Lower lobe of right lung (tissue), 2 donors: ENCODE results near the gene IQGAP2. TPM values are rescaled to one million over a fixed set of nuclear protein-coding genes. Genes with fewer than 3 reads are reported as not detected.

Source experiments
- ATAC-seq, 2 donors: fragments of 200-7000 bp; cut with Tn5 transposase; one replicate each; pipeline ENCODE4 v1.9.1; 2020 to 2022; ENCODE audit warnings: mild to moderate bottlenecking in 2 of 2, moderate library complexity in 2 of 2
- DNase-seq: peaks from one replicate; pipeline ENCODE4 v3.0.0-alpha.2; 2020
- H3K27ac ChIP-seq: fragments of 200-600 bp; one replicate; pipeline ENCODE4 v1.8.0; 2022
- H3K27me3 ChIP-seq: fragments of 200-600 bp; one replicate; pipeline ENCODE4 v1.8.0; 2022; ENCODE audit warnings: low read depth
- H3K36me3 ChIP-seq: fragments of 200-600 bp; one replicate; pipeline ENCODE4 v1.8.0; 2022; ENCODE audit warnings: mild to moderate bottlenecking
- H3K4me1 ChIP-seq: fragments of 200-600 bp; one replicate; pipeline ENCODE4 v1.8.0; 2022
- H3K4me3 ChIP-seq: fragments of 200-600 bp; one replicate; pipeline ENCODE4 v1.8.0; 2022; ENCODE audit warnings: mild to moderate bottlenecking
- H3K9me3 ChIP-seq: fragments of 200-600 bp; one replicate; pipeline ENCODE4 v1.8.0; 2022
- intact Hi-C: fragments of 100-400 bp; cut with DNase I; formaldehyde crosslinking; loops from one replicate; pipeline ENCODE4 v1.11.0; 2022
- total RNA-seq: library from RNA; stranded (reverse); fragmentation: NEBNext Ultra II Directional; extraction: Animal tissue kit (Norgen Biotek cat#: 25700); gene quantifications from one replicate; pipeline ENCODE4 v1.2.1, GENCODE V29; 2021
- TF ChIP-seq, protein P1 (sequence below): fragments of 200-600 bp; IDR thresholded peaks from one replicate; pipeline ENCODE4 v1.8.0; 2022; ENCODE audit warnings: antibody characterized with exemption, mild to moderate bottlenecking
- donor health status: DM: no; HTN: yes; CAD: no; lungs with severe emphysema.

Gene IQGAP2
- total RNA-seq, 1 donor from 2014 or later, result 42.0 TPM

DNA sequence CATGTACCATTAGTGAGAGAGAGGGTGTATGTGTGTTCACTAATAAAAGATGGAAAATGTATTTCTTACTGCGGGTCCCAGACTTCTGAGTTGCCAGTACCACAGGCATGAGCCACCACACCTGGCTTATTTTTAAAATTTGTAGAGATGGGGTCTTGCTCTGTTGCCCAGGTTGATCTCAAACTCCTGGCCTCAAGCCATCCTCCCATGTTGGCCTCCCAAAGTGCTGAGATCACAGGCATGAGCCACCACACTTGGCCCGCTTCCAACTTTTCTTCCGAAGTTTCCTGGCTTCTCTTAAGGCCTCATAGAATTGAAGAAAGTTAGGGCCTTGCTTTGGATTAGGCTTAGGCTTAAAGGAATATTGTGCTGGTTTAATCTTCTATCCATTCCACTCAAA, 260.5 kb downstream of the IQGAP2 start:
- Histone ChIP-seq H3K9me3 (no peaks in the 10 kb centered on the region), H3K36me3 (peaks cover 12% of the 10 kb centered on the region), H3K27ac (no peak overlapping the region), H3K27me3 (no peaks in the 10 kb centered on the region), H3K4me3 (no peak overlapping the region), H3K4me1 (no peaks in the 10 kb centered on the region)
- DNase-seq (no peak), ATAC-seq (no peak)
- intact Hi-C loops, result no loop called here
- TF ChIP-seq, protein P1, sequence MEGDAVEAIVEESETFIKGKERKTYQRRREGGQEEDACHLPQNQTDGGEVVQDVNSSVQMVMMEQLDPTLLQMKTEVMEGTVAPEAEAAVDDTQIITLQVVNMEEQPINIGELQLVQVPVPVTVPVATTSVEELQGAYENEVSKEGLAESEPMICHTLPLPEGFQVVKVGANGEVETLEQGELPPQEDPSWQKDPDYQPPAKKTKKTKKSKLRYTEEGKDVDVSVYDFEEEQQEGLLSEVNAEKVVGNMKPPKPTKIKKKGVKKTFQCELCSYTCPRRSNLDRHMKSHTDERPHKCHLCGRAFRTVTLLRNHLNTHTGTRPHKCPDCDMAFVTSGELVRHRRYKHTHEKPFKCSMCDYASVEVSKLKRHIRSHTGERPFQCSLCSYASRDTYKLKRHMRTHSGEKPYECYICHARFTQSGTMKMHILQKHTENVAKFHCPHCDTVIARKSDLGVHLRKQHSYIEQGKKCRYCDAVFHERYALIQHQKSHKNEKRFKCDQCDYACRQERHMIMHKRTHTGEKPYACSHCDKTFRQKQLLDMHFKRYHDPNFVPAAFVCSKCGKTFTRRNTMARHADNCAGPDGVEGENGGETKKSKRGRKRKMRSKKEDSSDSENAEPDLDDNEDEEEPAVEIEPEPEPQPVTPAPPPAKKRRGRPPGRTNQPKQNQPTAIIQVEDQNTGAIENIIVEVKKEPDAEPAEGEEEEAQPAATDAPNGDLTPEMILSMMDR, result no peak

DNA sequence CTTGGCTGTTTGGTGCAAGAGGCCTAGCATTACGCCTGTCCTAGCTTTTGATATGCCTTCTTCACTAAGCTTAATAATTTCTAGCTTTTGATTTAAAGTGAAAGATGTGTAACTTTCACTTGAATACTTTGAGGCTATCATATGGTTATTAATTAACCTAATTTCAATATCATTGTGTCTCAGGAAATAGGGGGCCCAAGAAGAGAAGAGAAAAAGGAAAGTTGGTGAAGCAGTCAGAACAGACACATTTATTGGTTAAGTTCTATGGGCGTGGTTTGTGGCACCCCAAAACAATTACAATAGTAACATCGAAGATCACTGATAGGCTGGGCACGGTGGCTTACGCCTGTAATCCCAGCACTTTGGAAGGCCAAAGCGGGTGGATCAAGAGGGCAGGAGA, 261.0 kb downstream of the IQGAP2 start:
- intact Hi-C loops, result no loop called here
- Histone ChIP-seq H3K36me3 (peaks cover 10% of the 10 kb centered on the region), H3K27me3 (no peaks in the 10 kb centered on the region), H3K9me3 (no peaks in the 10 kb centered on the region), H3K27ac (no peak overlapping the region), H3K4me1 (no peaks in the 10 kb centered on the region), H3K4me3 (no peak overlapping the region)
- DNase-seq (no peak), ATAC-seq (no peak)
- TF ChIP-seq, protein P1, result no peak

DNA sequence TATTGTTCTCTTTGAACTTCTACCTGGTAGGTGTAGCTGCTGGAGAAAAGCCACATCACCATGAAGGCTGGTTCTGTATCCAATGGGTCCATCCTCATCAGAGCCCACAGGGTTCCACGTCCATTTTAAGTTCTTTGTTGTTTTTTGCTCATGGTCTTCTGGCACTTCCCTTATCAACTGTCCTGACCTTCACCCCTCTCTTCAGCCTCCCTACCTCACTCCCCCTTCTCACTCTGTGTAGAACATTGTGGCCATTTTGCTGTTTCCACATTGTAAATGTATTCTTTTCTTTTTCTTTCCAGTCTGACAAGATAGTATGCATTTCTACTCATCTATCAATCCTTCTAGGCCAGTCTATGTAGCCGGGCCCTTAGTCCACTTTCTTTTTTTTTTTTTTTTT, 264.4 kb downstream of the IQGAP2 start:
- Histone ChIP-seq H3K36me3 (peaks cover 12% of the 10 kb centered on the region), H3K9me3 (no peaks in the 10 kb centered on the region), H3K27ac (no peak overlapping the region), H3K4me3 (no peak overlapping the region), H3K4me1 (no peaks in the 10 kb centered on the region), H3K27me3 (no peaks in the 10 kb centered on the region)
- intact Hi-C loops, result no loop called here
- DNase-seq (no peak), ATAC-seq (no peak)
- TF ChIP-seq, protein P1, result no peak

DNA sequence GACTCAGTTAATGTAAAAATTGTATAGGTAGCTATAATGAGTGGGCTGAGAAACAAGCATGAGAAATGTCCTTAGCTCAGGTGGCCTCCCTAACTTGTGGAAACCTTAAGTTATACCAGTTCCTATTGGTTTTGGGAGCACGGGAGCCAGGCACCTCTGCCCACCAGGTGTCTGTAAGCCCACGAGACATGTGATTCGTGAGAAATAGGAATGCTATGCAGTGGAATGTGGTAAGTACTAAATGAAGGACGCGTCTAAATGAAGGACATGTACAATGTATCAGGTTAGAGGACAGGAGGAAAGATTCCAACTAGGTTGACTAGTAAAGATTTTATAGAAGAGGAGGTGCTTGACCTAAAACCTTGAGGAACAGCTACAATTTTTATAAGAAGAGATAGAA, 266.2 kb downstream of the IQGAP2 start:
- DNase-seq, result no peak
- Histone ChIP-seq H3K4me3 (no peak overlapping the region), H3K27me3 (no peaks in the 10 kb centered on the region), H3K27ac (no peak overlapping the region), H3K36me3 (peaks cover 20% of the 10 kb centered on the region), H3K4me1 (no peaks in the 10 kb centered on the region), H3K9me3 (no peaks in the 10 kb centered on the region)
- TF ChIP-seq, protein P1, result no peak
- intact Hi-C loops, result no loop called here
- ATAC-seq, result no peak

DNA sequence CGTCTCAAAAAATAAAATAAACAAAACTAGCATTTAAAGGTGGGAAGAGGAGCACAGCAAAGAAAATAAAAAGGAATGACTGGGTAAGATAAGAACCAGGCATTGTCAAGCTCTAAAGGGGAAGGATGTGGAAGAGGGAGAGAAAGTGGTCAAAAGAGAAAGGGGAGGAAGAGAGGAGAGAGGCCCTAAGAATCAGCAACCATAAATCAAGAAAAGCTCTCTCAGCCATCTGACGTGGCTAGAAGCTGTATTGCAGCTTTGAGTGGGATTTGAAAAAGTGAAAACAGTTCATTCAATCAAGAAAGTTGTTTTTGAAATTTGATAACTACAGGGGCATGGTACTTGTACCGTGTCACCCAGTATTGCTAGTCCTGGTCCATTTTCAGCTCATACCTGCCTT, 267.4 kb downstream of the IQGAP2 start:
- no peak for ATAC-seq
- Histone ChIP-seq H3K4me1 (no peaks in the 10 kb centered on the region), H3K27ac (no peak overlapping the region), H3K36me3 (peaks cover 14% of the 10 kb centered on the region), H3K27me3 (no peaks in the 10 kb centered on the region), H3K4me3 (no peak overlapping the region), H3K9me3 (no peaks in the 10 kb centered on the region)
- DNase-seq, result no peak
- intact Hi-C loops, result no loop called here
- TF ChIP-seq, protein P1, result no peak

DNA sequence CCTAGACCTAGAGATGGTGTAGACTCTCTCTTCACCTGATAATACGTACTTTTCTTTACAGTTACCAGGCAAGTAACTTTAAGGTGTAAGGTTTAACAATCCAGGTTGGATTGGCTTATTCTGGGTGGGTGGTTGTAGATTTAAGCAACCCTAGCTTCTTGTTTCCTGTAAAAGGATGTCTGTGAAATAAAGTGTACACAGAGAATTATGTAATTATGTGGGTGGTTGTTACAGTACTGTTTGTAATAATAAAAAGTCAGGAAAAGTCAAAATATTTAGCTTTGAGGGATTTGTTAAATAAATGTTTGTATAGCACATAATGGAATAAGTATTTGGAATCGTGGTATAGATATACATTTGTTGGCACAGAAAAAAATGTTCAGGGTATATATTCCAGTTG, 269.2 kb downstream of the IQGAP2 start:
- Histone ChIP-seq H3K9me3 (no peaks in the 10 kb centered on the region), H3K27me3 (no peaks in the 10 kb centered on the region), H3K27ac (no peak overlapping the region), H3K4me1 (no peaks in the 10 kb centered on the region), H3K4me3 (no peak overlapping the region), H3K36me3 (peaks cover 10% of the 10 kb centered on the region)
- ATAC-seq (no peak), DNase-seq (no peak)
- TF ChIP-seq, protein P1, result no peak
- intact Hi-C loops, result no loop called here
